H9 (cell line): ENCODE measurements around the gene EDAR. TPM values are rescaled to one million over a fixed set of nuclear protein-coding genes. Genes with fewer than 3 reads are reported as not detected.
A peak's percentile ranks its signal among the peaks of the same experiment; 100 is the strongest.

ENCODE experiments used
- DNase-seq: peaks from one replicate; pipeline ENCODE4 v3.0.0-alpha.2; 2017
- H2AFZ ChIP-seq: one replicate; pipeline ENCODE4 v1.6.1; 2013; ENCODE audit warnings: mild to moderate bottlenecking, low read length, control low read depth, moderate library complexity
- H2AK5ac ChIP-seq: 2 replicates; pipeline ENCODE4 v1.6.1; 2013; ENCODE audit warnings: low read length, control low read depth, mixed read lengths; ENCODE audit not compliant: insufficient read length
- H2BK120ac ChIP-seq: one replicate; pipeline ENCODE4 v1.6.1; 2013; ENCODE audit warnings: low read depth, mild to moderate bottlenecking, low read length, control low read depth, inconsistent platforms; ENCODE audit not compliant: poor library complexity, severe bottlenecking
- H2BK12ac ChIP-seq: 2 replicates; pipeline ENCODE4 v1.6.1; 2013; ENCODE audit warnings: low read length, control low read depth, mixed read lengths, low read depth; ENCODE audit not compliant: insufficient read length
- H2BK15ac ChIP-seq: 2 replicates; pipeline ENCODE4 v1.6.1; 2013; ENCODE audit warnings: low read depth, low read length, control low read depth
- H2BK20ac ChIP-seq: one replicate; pipeline ENCODE4 v1.6.1; 2013; ENCODE audit warnings: low read depth, mild to moderate bottlenecking, low read length, control low read depth, inconsistent platforms; ENCODE audit not compliant: poor library complexity, severe bottlenecking
- H2BK5ac ChIP-seq: 2 replicates; pipeline ENCODE4 v1.6.1; 2013; ENCODE audit warnings: low read length, control low read depth, mixed read lengths; ENCODE audit not compliant: insufficient read length
- H3K14ac ChIP-seq: 2 replicates; pipeline ENCODE4 v1.6.1; 2013; ENCODE audit warnings: low read length, control low read depth; ENCODE audit not compliant: insufficient read depth
- H3K18ac ChIP-seq: 2 replicates; pipeline ENCODE4 v1.6.1; 2013; ENCODE audit warnings: low read depth, mild to moderate bottlenecking, mixed read lengths, low read length, control low read depth; ENCODE audit not compliant: insufficient read length
- H3K23ac ChIP-seq: 2 replicates; pipeline ENCODE4 v1.6.1; 2013; ENCODE audit warnings: low read length, control low read depth, mixed read lengths, low read depth; ENCODE audit not compliant: insufficient read length
- H3K23me2 ChIP-seq: 2 replicates; pipeline ENCODE4 v1.6.1; 2013; ENCODE audit warnings: low read depth, mild to moderate bottlenecking, mixed read lengths, low read length, control low read depth; ENCODE audit not compliant: insufficient read length, poor library complexity, severe bottlenecking
- H3K27ac ChIP-seq: 2 replicates; pipeline ENCODE4 v1.5.1; 2013; ENCODE audit warnings: low read length, control low read depth, mixed read lengths, low read depth; ENCODE audit not compliant: insufficient read length
- H3K27me3 ChIP-seq: 2 replicates; pipeline ENCODE4 v1.6.1; 2013; ENCODE audit warnings: low read length, control low read depth, inconsistent platforms; ENCODE audit not compliant: insufficient read depth
- H3K4ac ChIP-seq: 2 replicates; pipeline ENCODE4 v1.6.1; 2013; ENCODE audit warnings: low read depth, mild to moderate bottlenecking, control low read depth, inconsistent platforms, low read length, moderate library complexity
- H3K4me1 ChIP-seq: 2 replicates; pipeline ENCODE4 v1.6.1; 2013; ENCODE audit warnings: low read length, control low read depth, inconsistent platforms; ENCODE audit not compliant: insufficient read depth
- H3K4me2 ChIP-seq: 2 replicates; pipeline ENCODE4 v1.6.1; 2013; ENCODE audit warnings: low read length, control low read depth, mixed read lengths; ENCODE audit not compliant: insufficient read length, insufficient read depth
- H3K56ac ChIP-seq: 2 replicates; pipeline ENCODE4 v1.6.1; 2013; ENCODE audit warnings: low read depth, mild to moderate bottlenecking, mixed read lengths, low read length, control low read depth; ENCODE audit not compliant: insufficient read length
- H3K79me1 ChIP-seq: 2 replicates; pipeline ENCODE4 v1.6.1; 2013; ENCODE audit warnings: low read depth, mild to moderate bottlenecking, moderate library complexity, low read length, control low read depth, inconsistent platforms; ENCODE audit not compliant: insufficient read depth, poor library complexity, severe bottlenecking
- H3K79me2 ChIP-seq: 2 replicates; pipeline ENCODE4 v1.6.1; 2013; ENCODE audit warnings: low read length, control low read depth, inconsistent platforms; ENCODE audit not compliant: insufficient read depth
- H3K9ac ChIP-seq: 2 replicates; pipeline ENCODE4 v1.6.1; 2013; ENCODE audit warnings: low read length, control low read depth, mixed read lengths; ENCODE audit not compliant: insufficient read length; ENCODE audit errors: extremely low read depth
- H3K9me3 ChIP-seq: one replicate; pipeline ENCODE4 v1.6.1; 2013; ENCODE audit warnings: low read depth, low read length, inconsistent platforms; ENCODE audit not compliant: control insufficient read depth
- H3T11ph ChIP-seq: one replicate; pipeline ENCODE4 v1.6.1; 2013; ENCODE audit warnings: mild to moderate bottlenecking, low read length, control low read depth, inconsistent platforms
- H4K20me1 ChIP-seq: one replicate; pipeline ENCODE4 v1.6.1; 2013; ENCODE audit not compliant: control insufficient read depth, insufficient read length, insufficient read depth
- H4K5ac ChIP-seq: 2 replicates; pipeline ENCODE4 v1.6.1; 2013; ENCODE audit warnings: low read depth, mild to moderate bottlenecking, mixed read lengths, low read length, control low read depth; ENCODE audit not compliant: insufficient read length
- H4K8ac ChIP-seq: replicated peaks from 2 replicates; pipeline ENCODE4 v1.6.1; 2013; ENCODE audit warnings: low read length, control low read depth, mixed read lengths, low read depth; ENCODE audit not compliant: insufficient read length
- H4K91ac ChIP-seq: 2 replicates; pipeline ENCODE4 v1.6.1; 2013; ENCODE audit warnings: low read depth, mild to moderate bottlenecking, moderate library complexity, mixed read lengths, low read length, control low read depth; ENCODE audit not compliant: insufficient read length
- H3K27ac Mint-ChIP-seq, 3 experiments: 2 replicates in 2 of 3; 3 replicates in 1 of 3; pipeline ENCODE4 v1.8.0; 2020 to 2021; ENCODE audit warnings: mixed read lengths in 3 of 3, mild to moderate bottlenecking in 1 of 3, moderate library complexity in 1 of 3
- H3K27me3 Mint-ChIP-seq: 2 replicates; pipeline ENCODE4 v1.8.0; 2021; ENCODE audit warnings: low read depth, mild to moderate bottlenecking, moderate library complexity, mixed read lengths
- H3K36me3 Mint-ChIP-seq, 3 experiments: 2 replicates in 2 of 3; 3 replicates in 1 of 3; pipeline ENCODE4 v1.8.0; 2020 to 2021; ENCODE audit warnings: low read depth in 3 of 3, mixed read lengths in 3 of 3; ENCODE audit not compliant: insufficient read depth in 1 of 3
- H3K4me1 Mint-ChIP-seq, 2 experiments: 2 replicates each; pipeline ENCODE4 v1.8.0; 2020; ENCODE audit warnings: mixed read lengths in 2 of 2
- H3K4me3 Mint-ChIP-seq, 2 experiments: 2 replicates in 1 of 2; 3 replicates in 1 of 2; pipeline ENCODE4 v1.8.0; 2020 to 2021; ENCODE audit warnings: mild to moderate bottlenecking in 2 of 2, mixed read lengths in 2 of 2, moderate library complexity in 1 of 2
- H3K9me3 Mint-ChIP-seq, 2 experiments: 2 replicates in 1 of 2; 3 replicates in 1 of 2; pipeline ENCODE4 v1.8.0; 2020; ENCODE audit warnings: mild to moderate bottlenecking in 2 of 2, mixed read lengths in 2 of 2, moderate library complexity in 1 of 2
- CTCF ChIP-seq: fragments of 200-600 bp; sonication (generic); conservative IDR thresholded peaks from 3 replicates; pipeline ENCODE4 v1.8.0; 2021; ENCODE audit warnings: antibody characterized with exemption, mild to moderate bottlenecking
- WGBS: extraction: QIAGEN DNeasy Blood & Tissue Kit; methylation state at CpG from one replicate; pipeline ENCODE4 v1.1.7; 2013; ENCODE audit warnings: missing lambda C conversion rate, low lambda C conversion rate, mixed read lengths; ENCODE audit not compliant: insufficient read length; ENCODE audit errors: extremely low coverage; 5-methylcytosine and 5-hydroxymethylcytosine counted together
- total RNA-seq: library from RNA; stranded (reverse); gene quantifications from 2 replicates; pipeline ENCODE4 v1.2.1, GENCODE V29; 2021

Gene EDAR
- total RNA-seq, 1 experiment from 2014 or later: not detected

- Mint-ChIP-seq H3K9me3 (peaks cover 3 to 9% of the 10 kb centered on the region in 2 experiments; a peak in 4 of 5 replicates), H3K4me3 (peak overlapping the region; percentile 58 to 78), H3K27ac (no peak overlapping the region), H3K4me1 (peaks cover 22 to 29% of the 10 kb centered on the region in 2 experiments), H3K27me3 (peaks cover 74% of the 10 kb centered on the region), H3K36me3 (peaks cover 4 to 7% (median 5%) of the 10 kb centered on the region in 3 experiments; a peak in 3 of 7 replicates)
- H3K27ac ChIP-seq: no peak overlapping the region
- peaks cover 18% of the 10 kb centered on the region; the same call in 1 of the 2 replicates for H3K27me3 ChIP-seq
- peak overlapping the region; percentile 41 for H3K18ac ChIP-seq
- H3K9me3 ChIP-seq: no peaks in the 10 kb centered on the region
- WGBS: no CpG with 5 or more reads among the region's 14 CpGs
- peaks cover 7% of the 10 kb centered on the region for H3K23me2 ChIP-seq
- H3K23ac ChIP-seq: no peak overlapping the region
- H3K9ac ChIP-seq: peak overlapping the region; percentile 42
- no peak overlapping the region for H2BK20ac ChIP-seq
- no peak overlapping the region for H3T11ph ChIP-seq
- no peaks in the 10 kb centered on the region for H3K79me1 ChIP-seq
- H4K20me1 ChIP-seq: no peaks in the 10 kb centered on the region
- H3K56ac ChIP-seq: no peak overlapping the region
- no peak for DNase-seq
- peaks cover 6% of the 10 kb centered on the region; the same call in 1 of the 2 replicates for H3K4me1 ChIP-seq
- H2AK5ac ChIP-seq: no peak overlapping the region
- no peak overlapping the region for H2AFZ ChIP-seq
- H2BK5ac ChIP-seq: no peak overlapping the region
- H4K8ac ChIP-seq: no peak overlapping the region
- H3K79me2 ChIP-seq: no peaks in the 10 kb centered on the region
- H3K4me2 ChIP-seq: peak overlapping the region; percentile 78
- no peak overlapping the region for H4K5ac ChIP-seq
- no peak overlapping the region for H3K4ac ChIP-seq
- no peak for TF ChIP-seq CTCF
- no peak overlapping the region for H2BK120ac ChIP-seq
- H4K91ac ChIP-seq: no peak overlapping the region
- H3K14ac ChIP-seq: peak overlapping the region; percentile 91
- no peak overlapping the region for H2BK12ac ChIP-seq
- no peak overlapping the region for H2BK15ac ChIP-seq
Measured at GRCh38 chr2:109030870-109031475, 42.0 kb upstream of the EDAR start.
